IMR-90 (cell line): ENCODE results near the gene MRGPRX1. TPM values are rescaled to one million over a fixed set of nuclear protein-coding genes. Genes with fewer than 3 reads are reported as not detected.

Experiments used
- ATAC-seq: fragments of 200-7000 bp; cut with Tn5 transposase; 2 replicates; pipeline ENCODE4 v1.9.1; 2020; ENCODE audit warnings: low read depth, mild to moderate bottlenecking, moderate library complexity
- BruUV-seq: library from RNA; stranded (reverse); fragments of 400-500 nt; replicated peaks from 2 replicates; lab custom pipeline; 2021; lab: Mats Ljungman, UMichigan
- CTCF ChIA-PET: fragments of 300-600 bp; formaldehyde crosslinking; extraction: SDS; loops from one replicate; lab custom pipeline; 2021; ENCODE audit warnings: antibody characterized with exemption; lab: Yijun Ruan, JAX
- POLR2A ChIA-PET: fragments of 300-600 bp; sonication (Branson Sonifier 250); formaldehyde crosslinking; loops from one replicate; lab custom pipeline; 2022; ENCODE audit warnings: antibody characterized with exemption; ENCODE audit not compliant: unreplicated experiment; lab: Charles Lee
- DNase-seq: peaks from one replicate; pipeline ENCODE4 v3.0.0; 2013
- H2AFZ ChIP-seq: replicated peaks from 2 replicates; pipeline ENCODE3; 2013; ENCODE audit warnings: low read length, mild to moderate bottlenecking; ENCODE audit not compliant: poor library complexity
- H2AK5ac ChIP-seq: 2 replicates; pipeline ENCODE4 v1.6.1; 2013; ENCODE audit warnings: low read depth, low read length, inconsistent platforms
- H2AK9ac ChIP-seq: replicated peaks from 2 replicates; pipeline ENCODE3; 2013; ENCODE audit warnings: mild to moderate bottlenecking, low read depth, low read length, moderate library complexity; ENCODE audit not compliant: poor library complexity
- H2BK120ac ChIP-seq: 2 replicates; pipeline ENCODE4 v1.6.1; 2013; ENCODE audit warnings: low read depth, low read length, inconsistent platforms
- H2BK15ac ChIP-seq: 3 replicates; pipeline ENCODE4 v1.6.1; 2013; ENCODE audit warnings: low read depth, low read length, inconsistent platforms
- H2BK20ac ChIP-seq: 2 replicates; pipeline ENCODE4 v1.6.1; 2013; ENCODE audit warnings: low read depth, mild to moderate bottlenecking, inconsistent platforms, low read length, moderate library complexity
- H2BK5ac ChIP-seq: 2 replicates; pipeline ENCODE4 v1.6.1; 2013; ENCODE audit warnings: mild to moderate bottlenecking, low read depth, low read length, inconsistent platforms; ENCODE audit not compliant: poor library complexity, severe bottlenecking
- H3K14ac ChIP-seq: replicated peaks from 2 replicates; pipeline ENCODE4 v1.6.1; 2013; ENCODE audit warnings: low read depth, low read length, inconsistent platforms
- H3K18ac ChIP-seq: 2 replicates; pipeline ENCODE4 v1.6.1; 2013; ENCODE audit warnings: low read depth, low read length, control low read depth
- H3K23ac ChIP-seq: 2 replicates; pipeline ENCODE4 v1.6.1; 2013; ENCODE audit warnings: low read depth, low read length, inconsistent platforms
- H3K27ac ChIP-seq: 2 replicates; pipeline ENCODE4 v1.5.1; 2013; ENCODE audit warnings: mild to moderate bottlenecking, control low read depth, low read length; ENCODE audit not compliant: insufficient read depth
- H3K27me3 ChIP-seq: 2 replicates; pipeline ENCODE4 v1.6.1; 2013; ENCODE audit warnings: low read length; ENCODE audit not compliant: control insufficient read depth, insufficient read depth
- H3K36me3 ChIP-seq: 2 replicates; pipeline ENCODE4 v1.6.1; 2013; ENCODE audit warnings: low read length, mixed read lengths; ENCODE audit not compliant: control insufficient read depth, insufficient read depth
- H3K4ac ChIP-seq: 2 replicates; pipeline ENCODE4 v1.6.1; 2013; ENCODE audit warnings: low read depth, low read length, inconsistent platforms
- H3K4me1 ChIP-seq: 2 replicates; pipeline ENCODE4 v1.6.1; 2013; ENCODE audit warnings: low read length, mixed read lengths; ENCODE audit not compliant: control insufficient read depth, insufficient read depth
- H3K4me2 ChIP-seq: 2 replicates; pipeline ENCODE4 v1.6.1; 2013; ENCODE audit warnings: low read depth, mild to moderate bottlenecking, control low read depth, low read length, moderate library complexity
- H3K4me3 ChIP-seq: 2 replicates; pipeline ENCODE4 v1.5.1; 2013; ENCODE audit warnings: low read depth, mild to moderate bottlenecking, control low read depth, low read length, moderate library complexity; ENCODE audit not compliant: insufficient read depth
- H3K56ac ChIP-seq: 2 replicates; pipeline ENCODE4 v1.6.1; 2013; ENCODE audit warnings: low read length, inconsistent platforms; ENCODE audit not compliant: insufficient read depth; ENCODE audit errors: extremely low read depth
- H3K79me1 ChIP-seq, 2 experiments: 2 replicates each; pipeline ENCODE4 v1.6.1; 2013; ENCODE audit warnings: low read length in 2 of 2, inconsistent platforms in 1 of 2, low read depth in 1 of 2
- H3K9ac ChIP-seq: 2 replicates; pipeline ENCODE4 v1.6.1; 2013; ENCODE audit warnings: low read depth, low read length, control low read depth
- H3K9me1 ChIP-seq: 2 replicates; pipeline ENCODE4 v1.6.1; 2013; ENCODE audit warnings: low read length, inconsistent platforms; ENCODE audit not compliant: insufficient read depth
- H3K9me3 ChIP-seq: 2 replicates; pipeline ENCODE4 v1.6.1; 2013; ENCODE audit warnings: low read length; ENCODE audit not compliant: control insufficient read depth, insufficient read depth
- H4K20me1 ChIP-seq: 2 replicates; pipeline ENCODE4 v1.6.1; 2013; ENCODE audit warnings: low read length, inconsistent platforms; ENCODE audit not compliant: insufficient read depth
- H4K5ac ChIP-seq: 2 replicates; pipeline ENCODE4 v1.6.1; 2013; ENCODE audit warnings: mild to moderate bottlenecking, low read depth, low read length, control low read depth
- H4K8ac ChIP-seq, 2 experiments: 2 replicates each; pipeline ENCODE4 v1.6.1; 2013; ENCODE audit warnings: low read depth in 2 of 2, low read length in 2 of 2, control low read depth in 1 of 2, inconsistent platforms in 1 of 2
- H4K91ac ChIP-seq: 2 replicates; pipeline ENCODE4 v1.6.1; 2013; ENCODE audit warnings: low read depth, low read length, inconsistent platforms; ENCODE audit not compliant: insufficient read depth
- BHLHE40 ChIP-seq: fragments of 150-350 bp; IDR thresholded peaks from 2 replicates; pipeline ENCODE4 v1.6.1; 2016; ENCODE audit warnings: mild to moderate bottlenecking, low read depth, low read length
- CEBPB ChIP-seq: IDR thresholded peaks from 2 replicates; pipeline ENCODE4 v1.6.1; 2012; ENCODE audit warnings: low read depth, low read length, improper control_type of control experiment
- CHD1 ChIP-seq: IDR thresholded peaks from 2 replicates; pipeline ENCODE4 v1.6.1; 2012; ENCODE audit warnings: low read depth, low read length, improper control_type of control experiment
- CTCF ChIP-seq: conservative IDR thresholded peaks from 2 replicates; pipeline ENCODE4 v1.5.1; 2012; ENCODE audit warnings: mild to moderate bottlenecking, low read depth, low read length, improper control_type of control experiment
- ELK1 ChIP-seq: fragments of 150-350 bp; IDR thresholded peaks from 2 replicates; pipeline ENCODE4 v1.6.1; 2016; ENCODE audit warnings: low read depth, mild to moderate bottlenecking, low read length, moderate library complexity, borderline replicate concordance
- FOS ChIP-seq: fragments of 150-350 bp; IDR thresholded peaks from 2 replicates; pipeline ENCODE4 v1.6.1; 2016; ENCODE audit warnings: low read depth, low read length
- MAFK ChIP-seq: IDR thresholded peaks from 2 replicates; pipeline ENCODE4 v1.6.1; 2012; ENCODE audit warnings: low read depth, low read length, improper control_type of control experiment
- MAZ ChIP-seq: IDR thresholded peaks from 2 replicates; pipeline ENCODE4 v1.6.1; 2012; ENCODE audit warnings: low read depth, mild to moderate bottlenecking, low read length, improper control_type of control experiment, moderate library complexity, borderline replicate concordance
- MXI1 ChIP-seq: IDR thresholded peaks from 2 replicates; pipeline ENCODE4 v1.6.1; 2012; ENCODE audit warnings: low read depth, mild to moderate bottlenecking, low read length, moderate library complexity, borderline replicate concordance
- NFE2L2 ChIP-seq: fragments of 150-350 bp; IDR thresholded peaks from 2 replicates; pipeline ENCODE4 v1.6.1; 2016; ENCODE audit warnings: low read depth, mild to moderate bottlenecking, low read length
- POLR2A ChIP-seq: IDR thresholded peaks from 2 replicates; pipeline ENCODE4 v1.6.1; 2012; ENCODE audit warnings: mild to moderate bottlenecking, low read depth, low read length
- RAD21 ChIP-seq: IDR thresholded peaks from 2 replicates; pipeline ENCODE4 v1.6.1; 2012; ENCODE audit warnings: low read length, improper control_type of control experiment
- RCOR1 ChIP-seq: IDR thresholded peaks from 2 replicates; pipeline ENCODE4 v1.6.1; 2012; ENCODE audit warnings: mild to moderate bottlenecking, low read length, improper control_type of control experiment; ENCODE audit not compliant: insufficient replicate concordance
- RFX5 ChIP-seq: IDR thresholded peaks from 2 replicates; pipeline ENCODE4 v1.8.0; 2012; ENCODE audit warnings: low read depth, mild to moderate bottlenecking, low read length, moderate library complexity
- SMC3 ChIP-seq: fragments of 150-350 bp; IDR thresholded peaks from 2 replicates; pipeline ENCODE4 v1.6.1; 2016; ENCODE audit warnings: low read depth, mild to moderate bottlenecking, antibody characterized with exemption, low read length, moderate library complexity
- USF2 ChIP-seq: fragments of 150-350 bp; IDR thresholded peaks from 2 replicates; pipeline ENCODE4 v1.6.1; 2017; ENCODE audit warnings: mild to moderate bottlenecking, antibody characterized with exemption, low read length, low read depth
- WGBS, 2 experiments: methylation state at CpG; one replicate each; pipeline versions ENCODE4 v1.1.5 to v1.1.7; 2013; ENCODE audit warnings: missing lambda C conversion rate in 2 of 2; ENCODE audit not compliant: insufficient read length in 1 of 2; ENCODE audit errors: extremely low coverage in 2 of 2; 5-methylcytosine and 5-hydroxymethylcytosine counted together
- dilution Hi-C: fragments of 300-500 bp; cut with HindIII; formaldehyde crosslinking; loops from one replicate; pipeline ENCODE4 v1.14.3; 2018; ENCODE audit warnings: low sequenced_read_pairs; ENCODE audit not compliant: unreplicated experiment
- in situ Hi-C: fragments of 300-500 bp; cut with MboI; formaldehyde crosslinking; loops from 3 replicates; pipeline ENCODE4 v1.14.3; 2019; ENCODE audit warnings: low sequenced_read_pairs, inconsistent platforms, mixed read lengths
- intact Hi-C: fragments of 100-400 bp; cut with micrococcal nuclease; formaldehyde crosslinking; loops from 2 replicates; pipeline ENCODE4 v1.10.0; 2022
- polyA plus RNA-seq, 3 experiments: library from polyadenylated mRNA; depleted of rRNA; stranded (reverse); fragments of >200 nt; gene quantifications; 2 replicates each; pipeline ENCODE4 v1.2.3, GENCODE V29; 2012; ENCODE audit warnings: low replicate concordance in 1 of 3
- total RNA-seq: library from RNA; depleted of rRNA; stranded (reverse); fragments of >200 nt; gene quantifications from 2 replicates; pipeline ENCODE4 v1.2.3, GENCODE V29; 2012

Gene MRGPRX1
- total and polyA plus RNA-seq, 2 of the 4 experiments (the other 2 are of a cell fraction), result not detected

GRCh38 chr11:18969720-18970119 is 30.5 kb upstream of the MRGPRX1 start:
- Histone ChIP-seq H2AFZ (no peak overlapping the region), H3K9ac (no peak overlapping the region), H3K4me2 (no peak overlapping the region), H3K4ac (no peak overlapping the region), H2BK120ac (no peak overlapping the region), H2AK9ac (no peak overlapping the region), H3K23ac (no peak overlapping the region), H4K5ac (no peak overlapping the region), H3K79me1 (no peaks in the 10 kb centered on the region), H3K36me3 (no peaks in the 10 kb centered on the region), H3K27me3 (no peaks in the 10 kb centered on the region), H4K91ac (no peak overlapping the region), H3K4me1 (no peaks in the 10 kb centered on the region), H3K9me1 (no peaks in the 10 kb centered on the region), H3K27ac (no peak overlapping the region), H3K4me3 (no peak overlapping the region), H3K18ac (no peak overlapping the region), H4K20me1 (no peaks in the 10 kb centered on the region), H2BK15ac (no peak overlapping the region), H2AK5ac (no peak overlapping the region), H3K56ac (no peak overlapping the region), H2BK5ac (no peak overlapping the region), H4K8ac (no peak overlapping the region), H3K9me3 (no peaks in the 10 kb centered on the region), H2BK20ac (no peak overlapping the region), H3K14ac (no peak overlapping the region)
- intact Hi-C loops (no loop called here), in situ Hi-C loops (no loop called here), dilution Hi-C loops (no loop called here)
- DNase-seq (no peak), ATAC-seq (no peak)
- POLR2A ChIA-PET, result no interaction called here
- CTCF ChIA-PET, result no interaction called here
- no CpG with 5 or more reads among the region's 3 CpGs for WGBS, 2 experiments
- BruUV-seq, result no TSS peak
- TF ChIP-seq ELK1, result no peak
- TF ChIP-seq RAD21, result no peak
- TF ChIP-seq CHD1, result no peak
- TF ChIP-seq POLR2A, result no peak
- no peak for TF ChIP-seq MXI1
- no peak for TF ChIP-seq FOS
- no peak for TF ChIP-seq MAFK
- TF ChIP-seq BHLHE40, result no peak
- TF ChIP-seq SMC3, result no peak
- TF ChIP-seq CEBPB, result no peak
- TF ChIP-seq MAZ, result no peak
- no peak for TF ChIP-seq RFX5
- no peak for TF ChIP-seq CTCF
- TF ChIP-seq USF2, result no peak
- TF ChIP-seq RCOR1, result no peak
- TF ChIP-seq NFE2L2, result no peak
